HG03439 (cell line): Measurements from ENCODE around the gene CDC34.
"Not testable (repeated sequence)": the region's sequence is repeated elsewhere in the genome, so short reads cannot be mapped to it uniquely, and the experiment has no call there.

Experiments
- ATAC-seq: cut with Tn5 transposase; IDR thresholded peaks from one replicate; pipeline ENCODE4 v1.9.1; 2021; ENCODE audit warnings: mild to moderate bottlenecking, moderate library complexity; ENCODE audit not compliant: unreplicated experiment

Gene CDC34

GRCh38 chr19:572140-572742 lies 40.7 kb downstream of the CDC34 start, which contains the start of gene BSG:
BSG (plus strand) TSS chr19:572596; CDS start chr19:572635, 39 bp downstream.
- ATAC-seq: peak; percentile 71

- peak; percentile 2 for ATAC-seq
Measured at GRCh38 chr19:572743-573518, 41.4 kb downstream of the CDC34 start.

- no peak for ATAC-seq
Measured at GRCh38 chr19:573519-573825, 41.9 kb downstream of the CDC34 start.

GRCh38 chr19:574658-575526 lies 43.3 kb downstream of the CDC34 start:
- no peak for ATAC-seq

GRCh38 chr19:575527-576506 lies 44.3 kb downstream of the CDC34 start:
- no peak for ATAC-seq

- no peak for ATAC-seq
Measured at GRCh38 chr19:576768-577438, 45.3 kb downstream of the CDC34 start.

GRCh38 chr19:577439-578392 lies 46.2 kb downstream of the CDC34 start:
- ATAC-seq: no peak

GRCh38 chr19:579111-579841 lies 47.7 kb downstream of the CDC34 start:
- no peak for ATAC-seq

GRCh38 chr19:579842-580155 lies 48.2 kb downstream of the CDC34 start:
- no peak for ATAC-seq

GRCh38 chr19:580274-580835 lies 48.8 kb downstream of the CDC34 start:
- ATAC-seq: no peak

GRCh38 chr19:581399-582111 lies 50.0 kb downstream of the CDC34 start:
- ATAC-seq: no peak

GRCh38 chr19:582497-583197 lies 51.1 kb downstream of the CDC34 start:
- no peak for ATAC-seq

GRCh38 chr19:583198-583967 lies 51.8 kb downstream of the CDC34 start:
- ATAC-seq: no peak

GRCh38 chr19:583968-584239 lies 52.3 kb downstream of the CDC34 start:
- ATAC-seq: no peak

- no peak for ATAC-seq
Measured at GRCh38 chr19:584240-585001, 52.9 kb downstream of the CDC34 start.

- ATAC-seq: not testable (repeated sequence)
Measured at GRCh38 chr19:585146-585545, 53.6 kb downstream of the CDC34 start.
